ENCODE data around the gene PLCB1.

DNA sequence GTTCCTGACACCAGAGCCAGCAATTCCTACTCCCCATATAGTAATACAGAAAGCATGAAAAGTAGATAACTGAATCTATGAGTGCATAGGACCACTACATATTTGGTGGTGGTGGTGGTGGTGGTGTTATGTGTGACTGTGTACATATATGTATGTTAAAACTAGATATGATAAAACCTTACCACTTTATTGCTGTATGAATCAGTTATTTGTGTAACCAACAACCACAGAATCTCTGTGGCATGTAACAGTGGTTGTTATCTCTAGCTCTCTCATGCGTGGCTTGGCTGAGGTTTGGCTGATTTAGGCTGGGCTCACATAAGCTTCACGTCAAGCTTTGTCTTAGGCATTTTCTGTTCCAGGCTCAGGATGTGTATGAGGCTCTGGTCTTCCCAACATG is 55.7 kb downstream of the PLCB1 start:
- TF ChIP-seq, protein P1, sequence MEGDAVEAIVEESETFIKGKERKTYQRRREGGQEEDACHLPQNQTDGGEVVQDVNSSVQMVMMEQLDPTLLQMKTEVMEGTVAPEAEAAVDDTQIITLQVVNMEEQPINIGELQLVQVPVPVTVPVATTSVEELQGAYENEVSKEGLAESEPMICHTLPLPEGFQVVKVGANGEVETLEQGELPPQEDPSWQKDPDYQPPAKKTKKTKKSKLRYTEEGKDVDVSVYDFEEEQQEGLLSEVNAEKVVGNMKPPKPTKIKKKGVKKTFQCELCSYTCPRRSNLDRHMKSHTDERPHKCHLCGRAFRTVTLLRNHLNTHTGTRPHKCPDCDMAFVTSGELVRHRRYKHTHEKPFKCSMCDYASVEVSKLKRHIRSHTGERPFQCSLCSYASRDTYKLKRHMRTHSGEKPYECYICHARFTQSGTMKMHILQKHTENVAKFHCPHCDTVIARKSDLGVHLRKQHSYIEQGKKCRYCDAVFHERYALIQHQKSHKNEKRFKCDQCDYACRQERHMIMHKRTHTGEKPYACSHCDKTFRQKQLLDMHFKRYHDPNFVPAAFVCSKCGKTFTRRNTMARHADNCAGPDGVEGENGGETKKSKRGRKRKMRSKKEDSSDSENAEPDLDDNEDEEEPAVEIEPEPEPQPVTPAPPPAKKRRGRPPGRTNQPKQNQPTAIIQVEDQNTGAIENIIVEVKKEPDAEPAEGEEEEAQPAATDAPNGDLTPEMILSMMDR (conservative IDR thresholded peaks at IDR 0.05) = no peak
- no peak for TF ChIP-seq ZFX (IDR thresholded peaks at IDR 0.05)
